ENCODE results near the gene OSBP2.

OSBP2 gene

DNA sequence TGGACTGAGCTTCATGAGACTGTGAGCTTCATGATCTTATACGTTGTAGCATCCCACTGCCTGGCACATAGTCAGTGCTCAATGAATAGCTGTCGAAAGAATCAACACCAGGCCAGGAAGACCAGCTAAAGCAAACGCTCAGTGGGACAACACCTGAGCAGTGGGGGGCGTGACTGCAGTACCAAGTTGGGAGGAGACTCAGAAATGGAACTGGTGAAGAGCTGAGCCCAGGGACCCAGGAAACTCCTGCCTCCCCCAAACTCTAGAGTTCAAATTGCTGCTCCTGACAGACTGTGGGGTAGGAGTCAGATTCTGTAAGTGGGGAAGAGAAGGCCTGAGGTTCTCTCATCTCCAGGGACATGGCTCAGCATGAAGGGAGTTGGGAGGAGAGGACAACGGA is 214.6 kb downstream of the OSBP2 start:
- no peak for FAIRE-seq

DNA sequence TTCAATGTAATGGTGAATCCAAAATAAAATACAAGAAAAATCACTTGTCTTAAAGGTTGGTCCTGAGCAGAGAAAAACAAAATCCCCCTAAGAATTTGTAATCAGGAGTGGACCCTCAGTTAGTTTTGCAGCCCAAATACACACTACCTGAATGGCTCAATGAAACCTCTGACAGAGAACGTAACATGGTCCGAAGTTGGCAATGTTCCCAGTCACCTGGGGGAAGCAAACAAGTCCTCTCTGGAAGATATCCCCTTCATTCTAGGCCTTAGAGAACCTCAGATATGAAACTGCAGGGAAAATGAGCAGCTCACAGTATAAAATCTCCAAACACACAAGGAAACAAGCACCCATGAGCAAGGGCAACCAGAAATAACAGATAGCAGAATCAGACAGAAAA is 215.7 kb downstream of the OSBP2 start:
- no peak for FAIRE-seq

DNA sequence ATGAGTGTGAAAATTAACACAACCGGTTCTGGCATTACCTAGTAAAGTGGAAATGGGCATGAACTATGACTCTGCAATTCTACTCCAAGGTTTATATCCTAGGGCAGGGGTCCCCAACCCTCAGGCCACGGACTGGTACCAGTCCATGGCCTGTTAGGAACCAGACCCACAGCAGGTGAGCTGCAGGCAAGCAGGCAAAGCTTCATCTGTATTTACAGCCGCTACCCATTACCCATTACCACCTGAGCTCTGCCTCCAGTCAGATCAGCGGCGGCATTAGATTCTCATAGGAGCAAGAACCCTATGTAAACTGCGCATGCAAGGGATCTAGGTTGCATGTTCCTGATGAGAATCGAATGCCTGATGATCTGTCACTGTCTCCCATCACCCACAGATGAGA is 224.1 kb downstream of the OSBP2 start:
- no peak for FAIRE-seq

DNA sequence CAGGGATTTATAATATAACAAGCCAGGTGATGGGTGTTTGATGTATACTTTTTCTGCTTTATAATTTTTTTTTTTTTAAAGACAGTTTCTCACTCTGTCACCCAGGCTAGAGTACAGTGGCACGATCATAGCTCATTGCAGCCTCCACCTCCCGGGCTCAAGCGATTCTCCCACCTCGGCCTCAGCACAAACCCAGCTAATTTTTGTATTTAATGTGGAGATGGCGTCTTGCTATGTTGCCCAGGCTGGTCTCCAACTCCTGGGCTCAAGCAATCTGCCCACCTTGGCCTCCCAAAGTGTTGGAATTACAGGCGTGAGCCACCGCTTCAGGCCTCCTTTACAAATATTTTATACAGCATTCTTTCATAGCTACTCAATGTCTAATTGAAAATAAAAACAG is 225.3 kb downstream of the OSBP2 start:
- FAIRE-seq: no peak

DNA sequence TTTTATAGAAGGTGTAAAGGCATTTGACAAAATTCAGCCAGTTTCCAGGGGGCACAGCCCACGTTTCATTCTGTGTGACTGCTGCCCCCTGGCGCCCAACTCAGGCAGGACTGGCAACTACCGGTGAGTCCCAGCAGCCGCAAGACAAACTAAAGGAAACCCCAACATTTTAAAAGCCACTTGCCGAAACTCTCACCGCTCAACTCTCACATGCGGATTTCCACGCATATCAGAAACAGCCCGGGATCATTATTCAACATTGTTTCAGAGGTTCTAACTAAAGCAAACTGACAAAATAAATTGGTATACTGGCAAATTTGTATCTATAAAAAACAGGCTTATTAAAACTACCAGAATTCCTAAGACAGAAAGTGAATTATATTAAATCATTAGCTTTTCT is 225.7 kb downstream of the OSBP2 start:
- FAIRE-seq: peak; percentile 38

DNA sequence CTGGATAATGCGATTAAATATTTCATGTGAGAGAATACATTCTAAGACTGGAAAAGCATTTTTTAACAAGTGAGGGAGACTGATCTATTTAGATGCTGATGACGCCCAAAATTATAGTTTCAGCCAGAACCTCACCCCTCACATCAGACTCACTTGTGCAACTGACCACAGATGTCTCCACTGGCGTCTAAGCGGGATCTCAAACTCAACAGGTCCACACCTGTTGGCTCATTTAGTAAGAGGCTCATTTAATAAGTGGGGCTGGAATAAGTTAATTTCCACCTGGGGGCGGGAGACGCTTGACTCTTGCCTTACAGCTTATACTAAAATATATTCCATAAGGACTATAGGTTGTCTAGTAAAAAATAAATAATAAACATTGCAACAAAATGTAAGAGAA is 226.4 kb downstream of the OSBP2 start:
- no peak for FAIRE-seq

DNA sequence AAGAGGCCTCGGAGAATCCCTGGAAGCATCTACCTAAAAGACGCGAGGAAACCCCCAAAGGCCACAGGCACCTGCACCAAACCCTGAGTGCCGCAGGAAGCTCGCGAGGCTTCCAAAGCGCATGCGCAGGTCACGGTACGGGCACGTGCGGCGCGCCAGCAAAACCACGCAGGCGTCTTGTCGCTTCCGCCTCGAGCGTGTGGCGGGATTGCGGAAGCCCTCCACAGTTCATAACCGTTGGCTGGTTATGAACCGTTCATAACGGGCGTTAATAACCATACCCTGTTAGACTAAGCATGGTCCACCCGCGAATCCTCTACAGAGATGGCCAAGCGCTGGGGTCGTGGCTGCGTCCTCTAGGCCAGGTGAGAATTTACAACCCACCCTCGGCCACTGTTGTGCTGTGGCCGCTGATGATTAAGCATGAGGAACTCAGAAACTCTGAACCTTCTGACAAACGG is 227.5 kb downstream of the OSBP2 start:
- FAIRE-seq: no peak

DNA sequence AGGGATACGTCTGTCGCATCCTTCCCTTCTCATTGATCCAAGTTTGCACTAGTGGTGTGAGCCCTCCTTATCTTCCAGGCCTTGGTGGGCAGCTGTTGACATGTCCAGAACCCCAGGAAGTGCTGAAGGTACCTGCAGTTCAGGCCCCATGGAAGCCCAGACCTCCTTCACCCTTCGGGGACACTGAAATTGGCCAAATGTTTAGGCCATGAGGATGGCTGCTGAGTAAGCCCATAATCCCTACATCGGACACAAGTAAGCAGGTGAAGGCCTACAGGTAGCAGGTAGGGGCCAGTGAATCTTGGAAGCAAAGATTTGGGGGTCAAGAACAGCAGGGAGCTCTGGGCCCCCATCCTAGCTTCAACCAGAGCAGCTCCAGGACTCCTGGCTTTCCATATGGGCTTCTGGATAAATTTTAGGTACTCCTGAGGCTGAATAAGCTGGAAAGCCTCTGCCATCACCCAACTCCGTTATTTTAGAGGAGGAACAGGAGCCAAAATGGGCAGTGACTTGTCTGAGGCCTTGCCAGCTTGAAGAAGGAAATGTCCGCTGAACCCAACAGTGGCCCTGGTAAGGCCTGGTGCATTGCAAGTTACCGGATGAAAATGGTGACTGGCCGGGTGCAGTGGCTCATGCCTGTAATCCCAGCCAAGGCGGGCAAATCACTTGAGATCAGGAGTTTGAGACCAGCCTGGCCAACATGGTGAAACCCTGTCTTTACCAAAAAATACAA is 228.7 kb downstream of the OSBP2 start:
- FAIRE-seq: no peak

DNA sequence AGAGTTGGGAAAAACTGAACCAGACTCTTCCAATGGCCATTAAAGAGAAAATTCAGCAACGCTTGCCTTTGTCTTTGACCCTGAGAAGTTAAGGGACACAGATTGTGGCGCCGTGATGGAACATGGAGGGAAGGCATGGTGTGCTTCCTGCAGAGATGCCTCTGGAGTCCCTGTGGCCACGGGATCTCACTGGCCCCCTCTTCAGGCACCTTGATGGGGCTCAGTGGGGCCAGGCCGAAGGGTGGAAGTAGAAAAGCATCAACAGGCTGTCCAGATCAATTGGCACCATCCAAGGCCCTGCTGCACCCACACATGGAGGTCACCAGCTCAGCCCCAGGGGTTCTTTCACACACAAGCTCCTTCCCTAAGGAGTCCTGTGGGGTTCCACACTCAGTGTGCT is 231.0 kb downstream of the OSBP2 start:
- FAIRE-seq: no peak

DNA sequence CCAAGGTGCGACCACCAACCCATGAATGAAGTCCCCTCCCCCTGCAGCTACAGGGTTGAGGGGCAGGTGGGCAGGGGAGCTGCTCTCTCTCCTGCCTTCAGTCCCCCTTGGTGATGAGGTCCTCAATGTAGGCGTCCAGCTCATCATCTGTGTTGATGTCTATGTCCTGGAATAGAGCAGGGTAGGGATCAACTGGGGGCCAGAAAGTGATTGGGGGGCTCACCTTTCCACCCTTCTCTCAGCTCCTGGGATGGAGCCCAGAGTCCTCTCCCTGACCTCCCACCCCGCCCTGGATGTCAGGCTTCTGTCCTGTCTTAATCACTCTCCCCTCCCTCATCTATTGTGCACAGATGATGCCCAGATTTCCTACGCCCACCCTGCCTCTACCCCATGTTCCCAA is 232.0 kb downstream of the OSBP2 start:
- no peak for FAIRE-seq

DNA sequence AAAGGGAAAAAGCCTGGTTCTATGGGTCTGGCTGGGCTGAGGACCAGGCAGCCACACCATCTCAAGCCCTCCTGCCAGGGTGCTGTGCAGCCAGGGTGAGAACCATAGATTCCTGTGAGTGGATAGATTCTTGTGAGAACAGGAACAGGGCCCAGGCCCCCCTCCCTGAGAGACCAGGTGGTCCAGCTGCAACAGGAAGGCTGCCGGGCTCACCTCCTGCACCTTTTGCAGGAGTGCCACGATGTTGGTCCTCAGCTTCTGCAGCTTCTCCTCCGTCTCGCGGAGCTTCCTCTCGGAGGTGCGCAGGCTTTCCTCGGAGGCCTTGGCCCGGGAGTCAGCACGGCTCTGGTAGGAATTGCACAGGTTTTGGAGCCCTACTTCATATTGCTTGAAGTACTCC is 233.1 kb downstream of the OSBP2 start:
- no peak for FAIRE-seq

DNA sequence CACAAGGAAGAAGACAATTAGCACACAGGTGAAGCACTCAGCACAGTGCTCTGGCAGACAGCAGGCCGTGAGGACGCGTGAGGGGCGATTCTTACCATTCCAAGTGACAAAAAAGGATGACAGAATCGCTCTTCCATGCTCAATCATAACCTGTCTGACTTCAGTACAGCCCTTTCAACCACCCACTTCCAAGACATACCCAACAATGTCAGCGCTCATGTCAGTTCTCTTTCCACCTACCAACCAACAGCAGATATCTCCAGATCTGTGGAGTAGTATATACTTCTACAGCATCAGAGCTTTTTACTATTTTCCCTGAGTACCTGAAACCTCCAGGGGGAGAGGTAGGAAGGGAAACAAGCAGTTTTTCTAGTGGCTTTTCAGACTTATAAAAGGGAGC is 233.7 kb downstream of the OSBP2 start:
- no peak for FAIRE-seq

DNA sequence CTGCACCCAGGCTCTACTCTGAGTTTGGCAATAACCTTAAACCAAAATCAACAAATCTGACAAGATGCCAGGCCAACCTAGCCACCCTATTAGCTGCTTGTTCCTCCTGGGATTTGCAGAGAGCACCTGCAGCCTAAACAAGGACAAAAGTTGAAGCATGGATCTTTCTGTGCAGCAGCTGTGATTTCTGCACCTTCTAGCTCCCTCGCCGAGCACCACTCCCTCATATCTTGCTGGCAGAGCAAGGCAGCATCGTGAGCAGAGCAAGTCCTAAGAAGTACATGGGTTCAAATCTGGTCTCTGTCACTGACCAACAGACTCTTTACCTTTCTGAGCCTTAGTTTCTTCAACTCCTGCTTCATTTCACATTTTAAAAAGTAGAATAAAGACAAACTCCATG is 235.6 kb downstream of the OSBP2 start:
- FAIRE-seq: no peak

DNA sequence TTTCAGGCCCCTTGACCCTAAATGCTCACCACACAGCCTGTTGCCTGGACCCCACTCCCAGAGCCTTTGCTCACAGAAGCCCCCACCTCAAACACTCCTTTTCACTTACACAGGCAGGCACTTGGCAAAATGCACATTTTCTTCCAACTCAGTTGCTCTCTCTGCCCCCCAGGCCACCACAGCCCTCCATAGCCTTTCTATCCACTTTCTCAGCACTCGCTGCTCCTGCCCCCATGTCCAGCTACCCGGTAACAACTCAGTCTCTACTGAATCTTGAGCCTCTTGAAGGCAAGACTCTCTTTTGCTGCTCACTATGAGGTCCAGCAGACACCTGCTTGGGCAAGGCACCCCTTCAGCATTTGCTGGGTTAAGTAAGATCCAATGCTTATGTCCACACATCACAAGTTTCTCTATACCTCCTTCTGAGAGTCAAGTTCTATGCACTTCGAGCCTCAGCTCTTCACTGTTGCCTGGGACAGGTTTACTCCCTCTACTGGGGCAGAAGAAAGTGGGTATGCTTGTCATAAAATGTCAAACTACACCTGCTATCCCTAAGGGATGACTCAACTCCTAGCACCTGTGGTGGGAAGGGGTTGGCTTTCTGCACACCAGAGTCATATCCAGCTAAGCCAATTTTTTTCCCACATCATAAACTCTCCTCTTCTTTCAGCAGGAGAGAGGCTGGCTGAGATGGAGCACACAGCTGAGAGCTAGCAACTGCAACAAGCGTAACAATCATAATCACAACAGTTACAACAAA is 237.0 kb downstream of the OSBP2 start:
- no peak for FAIRE-seq

DNA sequence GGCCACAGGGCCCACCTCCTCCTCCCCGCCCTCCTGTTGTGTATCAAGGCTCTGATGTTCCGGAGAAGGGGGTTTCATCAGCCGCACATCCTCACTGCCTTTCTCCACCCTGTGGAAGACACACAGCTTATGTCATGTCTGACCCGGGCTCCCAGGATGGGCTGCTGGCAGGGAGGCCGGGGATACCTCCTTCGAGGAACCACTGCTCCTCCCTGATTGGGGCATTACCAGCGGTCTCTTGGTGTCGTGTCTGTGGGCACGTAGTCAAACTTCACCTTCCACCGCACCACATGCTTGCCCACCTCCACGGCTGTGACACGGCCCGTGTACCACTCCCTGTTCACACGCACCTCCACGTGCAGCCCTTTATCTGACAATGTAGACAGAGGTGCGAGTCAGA is 238.0 kb downstream of the OSBP2 start:
- no peak for FAIRE-seq

DNA sequence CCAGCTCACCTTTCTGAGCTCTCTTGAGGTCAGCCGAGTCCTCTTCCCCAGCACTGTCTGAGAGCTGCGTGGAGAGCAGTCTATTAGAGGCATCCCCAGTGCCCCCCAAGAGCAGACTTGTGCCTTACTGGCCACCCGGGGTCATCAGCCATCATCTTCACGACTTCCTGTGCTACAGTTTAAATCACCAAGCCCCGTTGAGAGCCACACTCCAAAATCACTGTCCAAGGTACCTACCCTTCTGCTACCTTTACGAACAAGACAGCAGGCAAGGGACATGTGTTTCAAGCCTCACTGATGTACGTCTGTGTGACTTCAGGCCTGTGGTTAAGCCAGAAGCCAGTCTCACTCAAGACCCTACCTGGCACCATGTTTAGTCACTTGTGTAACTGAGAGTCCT is 238.8 kb downstream of the OSBP2 start:
- FAIRE-seq: no peak

DNA sequence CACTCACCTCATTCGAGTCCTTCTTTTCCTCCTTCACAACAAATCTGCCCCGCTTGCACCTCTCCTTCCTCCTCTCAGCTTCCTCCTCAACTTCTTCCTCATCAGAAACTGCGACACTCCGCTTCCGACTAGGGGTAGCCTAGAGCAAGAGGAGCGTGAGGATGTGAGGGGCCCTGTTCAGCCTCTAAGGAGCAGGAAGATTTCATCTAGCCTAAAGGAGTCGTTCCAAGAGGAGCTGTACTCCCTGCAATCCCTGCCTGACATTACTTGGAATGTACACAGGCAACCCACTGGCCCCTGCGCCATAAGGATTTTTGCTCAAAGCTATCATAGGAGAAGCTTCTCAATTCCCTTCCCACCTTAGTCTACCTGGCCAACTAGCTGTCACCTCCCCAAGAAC is 239.4 kb downstream of the OSBP2 start:
- FAIRE-seq: no peak

DNA sequence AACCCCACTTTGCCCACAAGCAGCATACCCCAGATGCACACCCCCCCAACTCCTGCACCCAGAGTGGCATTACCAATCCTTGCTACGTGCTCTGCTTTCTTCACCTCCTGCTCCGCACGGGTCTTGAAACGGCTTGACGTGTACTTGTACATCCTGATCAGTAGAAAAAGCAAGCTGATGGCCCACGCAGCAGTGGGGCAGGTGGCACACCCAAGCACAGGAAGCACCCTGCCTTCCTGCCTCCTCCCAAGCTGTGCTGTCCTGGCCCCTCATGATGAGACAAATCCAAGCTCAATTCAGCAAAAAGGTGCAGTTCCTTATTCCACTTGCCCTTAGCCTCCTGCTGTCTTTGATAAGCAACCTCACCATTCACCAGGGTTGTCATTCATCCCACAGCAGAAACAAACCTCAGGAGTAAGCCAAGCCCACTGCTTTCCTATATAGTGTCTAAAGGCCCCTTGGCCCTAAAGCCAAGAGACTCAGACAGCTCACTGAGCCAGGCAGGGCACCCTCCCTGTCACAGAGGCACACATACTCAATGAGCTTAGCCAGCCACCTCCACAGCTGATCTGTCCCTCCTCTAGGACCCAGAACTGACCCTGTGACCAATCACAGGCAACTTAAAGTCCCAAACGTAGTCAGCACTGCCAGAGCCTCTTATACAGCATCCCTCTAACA is 246.2 kb downstream of the OSBP2 start:
- no peak for FAIRE-seq

DNA sequence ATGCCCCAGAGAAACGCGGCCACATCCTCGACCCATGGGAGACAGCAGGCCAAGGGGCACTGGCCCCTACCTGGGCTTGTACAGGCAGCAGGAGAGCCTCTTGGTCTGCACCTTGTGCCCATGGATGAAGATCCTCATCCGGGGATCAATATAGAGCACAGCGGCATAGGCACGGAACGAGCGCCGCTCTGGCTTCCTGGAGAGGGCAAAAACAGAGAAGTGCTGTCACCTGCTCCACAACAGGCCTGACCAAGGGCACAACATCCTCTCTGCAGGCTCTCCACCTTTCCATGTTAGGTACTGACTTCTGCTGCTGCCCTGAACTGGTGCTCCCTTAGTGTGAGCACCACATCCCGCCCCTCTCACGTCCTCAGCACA is 246.7 kb downstream of the OSBP2 start:
- FAIRE-seq: no peak

DNA sequence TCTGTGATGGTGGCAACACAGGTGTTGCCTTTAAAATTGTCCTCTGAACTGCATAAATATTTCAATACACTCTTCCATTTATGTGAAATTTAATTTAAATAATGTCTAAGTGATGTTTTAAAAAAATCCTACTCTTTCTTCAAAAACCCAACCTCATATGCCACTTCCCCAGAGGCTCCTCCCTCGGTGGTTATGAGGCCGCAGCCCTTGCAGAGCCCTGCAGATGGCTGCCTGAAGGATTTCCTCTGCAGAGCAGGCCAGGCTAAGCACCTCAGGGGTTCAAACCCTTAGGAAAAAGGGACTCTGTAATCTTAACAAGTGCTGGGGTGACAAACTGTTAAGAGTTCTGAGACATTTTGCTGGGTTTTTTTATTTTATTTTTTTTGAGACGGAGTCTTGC is 248.7 kb downstream of the OSBP2 start:
- no peak for FAIRE-seq

DNA sequence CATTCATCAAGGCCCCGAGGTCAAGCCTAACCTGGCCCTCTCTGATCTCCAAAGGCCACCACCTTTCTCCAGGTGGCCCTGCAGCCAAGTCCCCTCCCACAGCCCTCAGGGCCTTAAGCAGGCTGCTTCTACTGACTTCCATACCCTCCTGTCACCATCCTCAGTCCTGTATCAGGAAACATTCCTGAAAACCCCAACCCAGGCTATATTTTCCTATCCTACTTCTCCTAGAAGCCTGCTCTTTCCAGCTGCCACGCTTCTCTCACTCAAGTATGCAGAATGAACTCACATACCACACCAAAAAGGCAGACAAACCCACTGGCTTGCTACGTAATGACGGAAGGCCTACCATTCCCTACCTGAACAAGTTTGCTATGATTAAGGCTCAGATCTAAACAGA is 250.3 kb downstream of the OSBP2 start:
- no peak for FAIRE-seq

DNA sequence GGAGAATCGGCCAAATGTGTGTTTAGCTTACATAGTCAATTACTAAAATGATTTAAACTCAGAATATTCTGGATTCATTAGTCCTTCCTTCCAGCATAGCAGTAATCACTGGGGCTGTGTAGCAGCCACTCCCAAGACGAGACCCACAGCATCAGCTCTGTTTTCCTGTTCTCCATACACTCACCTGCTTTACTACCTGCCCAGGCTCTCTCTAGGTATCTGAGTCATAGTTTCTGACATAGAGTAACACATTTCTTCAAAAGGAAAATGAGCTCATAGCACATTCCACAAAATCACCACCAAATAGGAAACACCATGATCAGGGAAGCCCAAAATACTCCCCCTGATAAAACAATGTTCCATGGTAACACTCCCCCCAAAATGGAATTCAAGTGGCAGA is 251.0 kb downstream of the OSBP2 start:
- no peak for FAIRE-seq

DNA sequence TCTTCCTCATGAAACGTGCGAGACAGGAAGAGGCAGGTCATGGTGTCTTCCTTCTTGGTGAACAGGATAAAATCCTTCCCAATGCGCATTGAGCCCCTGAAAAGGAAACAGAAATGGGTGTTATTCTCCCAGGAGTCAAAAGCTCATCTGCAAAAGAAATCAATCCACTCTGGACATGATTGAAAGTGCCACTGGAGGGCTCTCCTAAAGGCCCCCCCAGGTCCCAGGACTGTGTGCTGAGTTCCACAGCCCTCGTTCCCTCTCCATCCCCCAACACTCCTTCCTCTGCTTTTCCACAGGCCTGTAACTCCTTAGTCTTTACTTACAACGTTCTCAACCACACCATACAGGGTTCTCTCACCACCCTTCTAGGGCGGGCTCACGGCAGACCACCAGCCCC is 251.7 kb downstream of the OSBP2 start:
- FAIRE-seq: no peak

DNA sequence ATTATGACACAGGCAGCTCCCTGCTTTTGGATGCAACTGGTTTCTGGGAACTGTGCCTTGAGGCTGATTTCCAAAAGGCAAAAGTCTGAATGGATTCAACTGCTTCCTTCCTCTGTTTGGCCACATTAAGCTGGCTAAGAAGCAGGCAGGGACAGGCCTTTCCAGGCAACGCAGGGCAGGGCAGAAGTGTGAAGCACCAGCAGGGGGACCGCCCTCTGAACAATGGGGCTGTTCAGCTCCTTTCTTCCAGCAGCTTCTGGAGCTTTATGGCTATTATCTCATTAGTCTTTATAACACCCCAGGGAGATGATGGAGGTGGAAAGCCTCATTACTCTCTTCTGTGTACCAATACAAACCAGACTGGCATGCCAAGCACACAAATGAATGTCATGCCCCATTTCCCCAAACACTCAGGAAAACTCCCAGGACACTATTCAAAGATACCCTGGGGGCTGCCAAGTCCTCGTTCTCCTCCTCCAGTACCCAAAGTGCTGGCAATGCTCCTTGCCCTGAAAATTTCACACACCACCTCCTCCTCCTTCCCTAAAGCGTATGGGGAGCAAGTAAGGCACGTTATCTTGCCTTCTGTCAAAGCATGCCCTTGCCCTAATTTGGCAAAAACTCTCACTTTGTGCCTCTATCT is 252.6 kb downstream of the OSBP2 start:
- no peak for FAIRE-seq
